Hepatocyte (in vitro differentiated cells): ENCODE results near the gene CACHD1. TPM values are rescaled to one million over a fixed set of nuclear protein-coding genes. Genes with fewer than 3 reads are reported as not detected.
A peak's percentile ranks its signal among the peaks of the same experiment; 100 is the strongest.

Source experiments
- DNase-seq: peaks from one replicate; pipeline ENCODE4 v3.0.0-alpha.2; 2016; ENCODE audit warnings: low spot score
- H2AFZ ChIP-seq: fragments of 200-600 bp; sonication (generic); 2 replicates; pipeline ENCODE4 v1.6.0; 2016; ENCODE audit warnings: antibody characterized with exemption, mild to moderate bottlenecking
- H3K27ac ChIP-seq: fragments of 200-600 bp; sonication (generic); 2 replicates; pipeline ENCODE4 v1.5.1; 2016; ENCODE audit warnings: mild to moderate bottlenecking
- H3K27me3 ChIP-seq: fragments of 200-600 bp; sonication (generic); 2 replicates; pipeline ENCODE4 v1.6.1; 2016
- H3K36me3 ChIP-seq: fragments of 200-600 bp; sonication (generic); replicated peaks from 2 replicates; pipeline ENCODE4 v1.5.1; 2016; ENCODE audit warnings: low read depth; ENCODE audit not compliant: insufficient read depth
- H3K4me1 ChIP-seq: fragments of 200-600 bp; sonication (generic); 2 replicates; pipeline ENCODE4 v1.5.1; 2016; ENCODE audit warnings: mild to moderate bottlenecking, moderate library complexity; ENCODE audit not compliant: insufficient read depth
- H3K4me2 ChIP-seq: fragments of 200-600 bp; sonication (generic); 2 replicates; pipeline ENCODE4 v1.6.0; 2016
- H3K4me3 ChIP-seq: fragments of 200-600 bp; sonication (generic); 2 replicates; pipeline ENCODE4 v1.5.1; 2016; ENCODE audit warnings: mild to moderate bottlenecking
- H3K79me2 ChIP-seq: fragments of 200-600 bp; sonication (generic); 2 replicates; pipeline ENCODE4 v1.6.0; 2017; ENCODE audit warnings: mild to moderate bottlenecking
- H3K9me2 ChIP-seq: fragments of 200-600 bp; sonication (generic); replicated peaks from 2 replicates; pipeline ENCODE4 v1.6.0; 2017; ENCODE audit warnings: mild to moderate bottlenecking; ENCODE audit not compliant: insufficient read depth
- H3K9me3 ChIP-seq: fragments of 200-600 bp; sonication (generic); 2 replicates; pipeline ENCODE4 v1.5.1; 2016; ENCODE audit warnings: low read depth, mild to moderate bottlenecking
- H4K20me1 ChIP-seq: fragments of 200-600 bp; sonication (generic); 2 replicates; pipeline ENCODE4 v1.6.0; 2016; ENCODE audit warnings: mild to moderate bottlenecking; ENCODE audit not compliant: insufficient read depth, poor library complexity, severe bottlenecking
- CTCF ChIP-seq: fragments of 200-600 bp; sonication (generic); IDR thresholded peaks from 2 replicates; pipeline ENCODE4 v1.5.1; 2016; ENCODE audit warnings: antibody characterized with exemption, mild to moderate bottlenecking; ENCODE audit not compliant: poor library complexity
- EZH2 ChIP-seq: fragments of 200-600 bp; sonication (generic); IDR thresholded peaks from 2 replicates; pipeline ENCODE4 v1.6.1; 2016; ENCODE audit warnings: antibody characterized with exemption, mild to moderate bottlenecking, borderline replicate concordance
- EZH2phosphoT487 ChIP-seq: fragments of 200-600 bp; sonication (generic); IDR thresholded peaks from one replicate; pipeline ENCODE4 v1.6.1; 2018; ENCODE audit warnings: antibody characterized with exemption, mild to moderate bottlenecking, low read depth, moderate library complexity; ENCODE audit not compliant: unreplicated experiment, severe bottlenecking
- WGBS: methylation state at CpG from one replicate; pipeline ENCODE4 v1.1.6; 2016; ENCODE audit warnings: low lambda C conversion rate; ENCODE audit errors: missing lambda C conversion rate; 5-methylcytosine and 5-hydroxymethylcytosine counted together
- polyA plus RNA-seq: library from polyadenylated mRNA; unstranded; fragments of >200 nt; fragmentation: Nextera tagmentation; extraction: Ambion mirVana; gene quantifications from 2 replicates; pipeline ENCODE4 v1.2.1, GENCODE V29; 2016
- total RNA-seq: library from RNA; depleted of rRNA; stranded (reverse); fragments of >200 nt; gene quantifications from 2 replicates; pipeline ENCODE4 v1.2.3, GENCODE V29; 2014

The CACHD1 gene
- total and polyA plus RNA-seq, 2 experiments from 2014 or later = 23.8 to 39.7 TPM

- no peak for TF ChIP-seq EZH2phosphoT487
- Histone ChIP-seq H3K27ac (peak overlapping the region; percentile 16), H2AFZ (no peak overlapping the region)
Measured at GRCh38 chr1:64526312-64526711, 56.4 kb downstream of the CACHD1 start.

GRCh38 chr1:64527165-64527564 lies 57.2 kb downstream of the CACHD1 start:
- no peaks in the 10 kb centered on the region for H3K27me3 ChIP-seq
- no peak for TF ChIP-seq CTCF
- TF ChIP-seq EZH2phosphoT487 = no peak
- no peak for TF ChIP-seq EZH2
- no peak overlapping the region for H2AFZ ChIP-seq
- H3K27ac ChIP-seq = peak overlapping the region; percentile 16
- no peak overlapping the region for H3K4me3 ChIP-seq
- H3K36me3 ChIP-seq = no peaks in the 10 kb centered on the region
- no peaks in the 10 kb centered on the region for H3K9me3 ChIP-seq
- WGBS = 53% methylated on average over 10 of the region's 10 CpGs
- DNase-seq = no peak
- H3K4me1 ChIP-seq = peaks cover 11% of the 10 kb centered on the region
- no peaks in the 10 kb centered on the region for H3K9me2 ChIP-seq
- H4K20me1 ChIP-seq = peaks cover 17% of the 10 kb centered on the region
- H3K79me2 ChIP-seq = peaks cover 93% of the 10 kb centered on the region
- H3K4me2 ChIP-seq = peak overlapping the region; percentile 30

More at GRCh38 chr1:64526312-64526711, 56.4 kb downstream of the CACHD1 start:
- DNase-seq = no peak
- peaks cover 14% of the 10 kb centered on the region for H4K20me1 ChIP-seq
- WGBS = 48% methylated on average over 3 of the region's 3 CpGs
- H3K9me2 ChIP-seq = no peaks in the 10 kb centered on the region
- H3K36me3 ChIP-seq = no peaks in the 10 kb centered on the region
- H3K27me3 ChIP-seq = no peaks in the 10 kb centered on the region
- no peaks in the 10 kb centered on the region for H3K9me3 ChIP-seq
- peak overlapping the region; percentile 19 for H3K4me2 ChIP-seq
- peaks cover 93% of the 10 kb centered on the region for H3K79me2 ChIP-seq
- H3K4me3 ChIP-seq = no peak overlapping the region
- peaks cover 11% of the 10 kb centered on the region for H3K4me1 ChIP-seq

GRCh38 chr1:64527786-64528185 lies 57.9 kb downstream of the CACHD1 start:
- H3K27ac ChIP-seq = no peak overlapping the region
- H3K9me3 ChIP-seq = no peaks in the 10 kb centered on the region
- peaks cover 17% of the 10 kb centered on the region for H4K20me1 ChIP-seq
- no peaks in the 10 kb centered on the region for H3K27me3 ChIP-seq
- no peak overlapping the region for H3K4me3 ChIP-seq
- no peak overlapping the region for H2AFZ ChIP-seq
- H3K4me1 ChIP-seq = peaks cover 11% of the 10 kb centered on the region
- TF ChIP-seq EZH2 (no peak), EZH2phosphoT487 (no peak), CTCF (no peak)
- peak overlapping the region; percentile 30 for H3K4me2 ChIP-seq
- H3K9me2 ChIP-seq = no peaks in the 10 kb centered on the region
- no peaks in the 10 kb centered on the region for H3K36me3 ChIP-seq
- peaks cover 93% of the 10 kb centered on the region for H3K79me2 ChIP-seq
- DNase-seq = no peak

GRCh38 chr1:64530969-64531692 lies 61.2 kb downstream of the CACHD1 start:
- Histone ChIP-seq H3K27ac (no peak overlapping the region), H3K27me3 (no peaks in the 10 kb centered on the region), H3K79me2 (peaks cover 98% of the 10 kb centered on the region), H3K9me2 (no peaks in the 10 kb centered on the region), H2AFZ (no peak overlapping the region), H3K4me3 (no peak overlapping the region), H4K20me1 (peaks cover 17% of the 10 kb centered on the region), H3K9me3 (no peaks in the 10 kb centered on the region), H3K4me2 (no peak overlapping the region), H3K36me3 (no peaks in the 10 kb centered on the region), H3K4me1 (peaks cover 9% of the 10 kb centered on the region)
- DNase-seq = no peak
- TF ChIP-seq EZH2phosphoT487 (no peak), EZH2 (no peak), CTCF (no peak)
